AG04449 (cell line): ENCODE results near the gene IL1RAPL1.

Experiments used
- CTCF ChIA-PET: fragments of 350-600 bp; formaldehyde crosslinking; extraction: SDS; loops from one replicate; lab custom pipeline; 2021; ENCODE audit warnings: antibody characterized with exemption; lab: Yijun Ruan, JAX
- POLR2A ChIA-PET: fragments of 400-600, 350-600 bp; formaldehyde crosslinking; extraction: SDS; loops from one replicate; lab custom pipeline; 2020; ENCODE audit warnings: antibody characterized with exemption, inconsistent platforms; lab: Yijun Ruan, JAX
- DNase-seq: peaks from one replicate; pipeline ENCODE4 v3.0.0-alpha.2; 2010; ENCODE audit warnings: low read depth, low spot score
- H3K4me3 ChIP-seq: 2 replicates; pipeline ENCODE4 v1.5.1; 2011; ENCODE audit warnings: low read depth, mild to moderate bottlenecking, control low read depth, low read length
- CTCF ChIP-seq: IDR thresholded peaks from one replicate; pipeline ENCODE4 v1.5.1; 2011; ENCODE audit warnings: mild to moderate bottlenecking, moderate library complexity, low read length, control low read depth, inconsistent platforms; ENCODE audit not compliant: insufficient read depth; ENCODE audit errors: missing control alignments

The IL1RAPL1 gene

GRCh38 chrX:29241809-29242208 lies 654.6 kb downstream of the IL1RAPL1 start:
- no peak for TF ChIP-seq CTCF
- H3K4me3 ChIP-seq, result no peak overlapping the region
- CTCF ChIA-PET, result no interaction called here
- no peak for DNase-seq
- POLR2A ChIA-PET, result no interaction called here

GRCh38 chrX:29242856-29243255 lies 655.6 kb downstream of the IL1RAPL1 start:
- no peak for DNase-seq
- ChIA-PET CTCF (no interaction called here), POLR2A (no interaction called here)
- H3K4me3 ChIP-seq, result no peak overlapping the region
- no peak for TF ChIP-seq CTCF

GRCh38 chrX:29243942-29244341 lies 656.7 kb downstream of the IL1RAPL1 start:
- ChIA-PET POLR2A (no interaction called here), CTCF (no interaction called here)
- no peak for TF ChIP-seq CTCF
- H3K4me3 ChIP-seq, result no peak overlapping the region
- no peak for DNase-seq

GRCh38 chrX:29254515-29254914 lies 667.3 kb downstream of the IL1RAPL1 start:
- no peak for DNase-seq
- no peak for TF ChIP-seq CTCF
- ChIA-PET CTCF (no interaction called here), POLR2A (no interaction called here)
- no peak overlapping the region for H3K4me3 ChIP-seq

- ChIA-PET CTCF (no interaction called here), POLR2A (no interaction called here)
- H3K4me3 ChIP-seq, result no peak overlapping the region
- no peak for TF ChIP-seq CTCF
- DNase-seq, result peak; percentile 2
Measured at GRCh38 chrX:29257521-29257920, 670.3 kb downstream of the IL1RAPL1 start.

- no peak for DNase-seq
- ChIA-PET POLR2A (no interaction called here), CTCF (no interaction called here)
- TF ChIP-seq CTCF, result no peak
- H3K4me3 ChIP-seq, result no peak overlapping the region
Measured at GRCh38 chrX:29269390-29269789, 682.1 kb downstream of the IL1RAPL1 start.
